Measurements from ENCODE around the gene TCF7L1.

The TCF7L1 gene, protein sequence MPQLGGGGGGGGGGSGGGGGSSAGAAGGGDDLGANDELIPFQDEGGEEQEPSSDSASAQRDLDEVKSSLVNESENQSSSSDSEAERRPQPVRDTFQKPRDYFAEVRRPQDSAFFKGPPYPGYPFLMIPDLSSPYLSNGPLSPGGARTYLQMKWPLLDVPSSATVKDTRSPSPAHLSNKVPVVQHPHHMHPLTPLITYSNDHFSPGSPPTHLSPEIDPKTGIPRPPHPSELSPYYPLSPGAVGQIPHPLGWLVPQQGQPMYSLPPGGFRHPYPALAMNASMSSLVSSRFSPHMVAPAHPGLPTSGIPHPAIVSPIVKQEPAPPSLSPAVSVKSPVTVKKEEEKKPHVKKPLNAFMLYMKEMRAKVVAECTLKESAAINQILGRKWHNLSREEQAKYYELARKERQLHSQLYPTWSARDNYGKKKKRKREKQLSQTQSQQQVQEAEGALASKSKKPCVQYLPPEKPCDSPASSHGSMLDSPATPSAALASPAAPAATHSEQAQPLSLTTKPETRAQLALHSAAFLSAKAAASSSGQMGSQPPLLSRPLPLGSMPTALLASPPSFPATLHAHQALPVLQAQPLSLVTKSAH

DNA sequence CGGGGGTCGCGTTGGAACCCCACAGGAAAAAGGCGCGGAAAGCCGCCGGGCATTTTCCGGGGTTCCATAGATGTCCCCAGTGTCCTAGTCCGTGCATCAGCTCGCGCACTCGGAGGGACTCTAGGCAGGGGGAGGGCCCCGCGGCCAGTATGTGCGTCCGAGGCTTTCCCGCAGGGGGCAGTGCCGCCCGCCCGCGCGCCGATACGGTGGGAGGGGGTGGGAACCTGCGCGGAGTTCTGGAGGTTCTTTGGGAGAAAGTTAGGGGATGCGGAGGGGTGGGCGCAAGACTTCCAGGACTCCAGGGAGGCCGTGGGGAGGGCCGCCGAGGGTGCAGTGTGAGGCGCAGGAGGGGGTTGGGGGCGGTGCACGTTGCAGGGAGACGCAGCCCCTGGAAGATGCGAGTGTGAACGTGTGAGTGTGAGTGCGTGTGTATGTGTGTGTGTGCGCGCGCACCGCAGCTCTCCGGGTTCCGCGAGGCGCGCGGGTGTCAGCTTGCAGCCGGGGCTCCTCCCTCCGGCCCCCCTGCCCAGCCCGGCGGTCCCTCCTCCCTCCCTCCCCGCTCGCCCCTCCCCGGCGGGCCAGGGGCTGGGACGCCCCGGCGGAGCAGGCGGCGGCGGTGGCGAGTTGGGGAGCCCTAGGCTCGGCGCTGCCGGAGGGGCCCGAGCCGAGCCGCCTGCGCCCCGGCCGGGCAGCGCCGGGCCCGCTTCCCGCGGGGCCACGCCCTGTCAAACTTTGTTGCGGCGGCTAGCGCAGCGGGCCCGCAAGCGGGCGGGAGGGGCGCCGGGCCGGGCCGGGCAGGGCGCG is at the start of gene TCF7L1:
Gene TCF7L1, plus strand, starts transcription at position 559 of the 804 bp plus-strand sequence. CDS start 293 bp downstream, outside the sequence.
- in situ Hi-C loops (cut with HindIII; ENCODE audit: low sequenced_read_pairs), result no loop called here
- TF ChIP-seq, protein P1, sequence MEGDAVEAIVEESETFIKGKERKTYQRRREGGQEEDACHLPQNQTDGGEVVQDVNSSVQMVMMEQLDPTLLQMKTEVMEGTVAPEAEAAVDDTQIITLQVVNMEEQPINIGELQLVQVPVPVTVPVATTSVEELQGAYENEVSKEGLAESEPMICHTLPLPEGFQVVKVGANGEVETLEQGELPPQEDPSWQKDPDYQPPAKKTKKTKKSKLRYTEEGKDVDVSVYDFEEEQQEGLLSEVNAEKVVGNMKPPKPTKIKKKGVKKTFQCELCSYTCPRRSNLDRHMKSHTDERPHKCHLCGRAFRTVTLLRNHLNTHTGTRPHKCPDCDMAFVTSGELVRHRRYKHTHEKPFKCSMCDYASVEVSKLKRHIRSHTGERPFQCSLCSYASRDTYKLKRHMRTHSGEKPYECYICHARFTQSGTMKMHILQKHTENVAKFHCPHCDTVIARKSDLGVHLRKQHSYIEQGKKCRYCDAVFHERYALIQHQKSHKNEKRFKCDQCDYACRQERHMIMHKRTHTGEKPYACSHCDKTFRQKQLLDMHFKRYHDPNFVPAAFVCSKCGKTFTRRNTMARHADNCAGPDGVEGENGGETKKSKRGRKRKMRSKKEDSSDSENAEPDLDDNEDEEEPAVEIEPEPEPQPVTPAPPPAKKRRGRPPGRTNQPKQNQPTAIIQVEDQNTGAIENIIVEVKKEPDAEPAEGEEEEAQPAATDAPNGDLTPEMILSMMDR (IDR thresholded peaks at IDR 0.05; ENCODE audit: low read depth, low read length, missing control alignments), result peak; percentile 89
- DNase-seq (ENCODE audit: low read depth), result peak; percentile 57
- peak within 1 kb of the TSS; percentile 68 for H3K4me3 ChIP-seq (ENCODE audit: low read depth, low read length)

DNA sequence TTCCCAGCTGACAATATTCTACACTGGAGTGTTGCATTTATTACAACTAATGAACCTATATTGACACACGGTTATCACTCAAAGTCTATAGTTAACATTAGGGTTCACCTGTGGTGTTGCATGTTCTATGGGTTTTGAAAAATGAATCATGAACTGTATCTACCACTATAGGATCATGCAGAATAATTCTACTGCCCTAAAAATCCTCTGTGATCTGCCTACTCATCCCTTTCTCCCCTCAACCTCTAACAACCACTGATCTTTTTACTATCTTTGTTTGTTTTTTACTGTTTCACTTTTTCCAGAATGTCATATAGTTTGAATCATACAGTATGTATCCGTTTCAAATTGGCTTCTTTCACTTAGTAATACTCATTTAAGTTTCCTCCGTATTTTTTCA is 47.6 kb upstream of the TCF7L1 start:
- no peak overlapping the region for H3K4me3 ChIP-seq (ENCODE audit: low read depth, low read length)
- DNase-seq (ENCODE audit: low read depth), result no peak
- in situ Hi-C loops (cut with HindIII; ENCODE audit: low sequenced_read_pairs), result no loop called here
- TF ChIP-seq, protein P1 (IDR thresholded peaks at IDR 0.05; ENCODE audit: low read depth, low read length, missing control alignments), result no peak

DNA sequence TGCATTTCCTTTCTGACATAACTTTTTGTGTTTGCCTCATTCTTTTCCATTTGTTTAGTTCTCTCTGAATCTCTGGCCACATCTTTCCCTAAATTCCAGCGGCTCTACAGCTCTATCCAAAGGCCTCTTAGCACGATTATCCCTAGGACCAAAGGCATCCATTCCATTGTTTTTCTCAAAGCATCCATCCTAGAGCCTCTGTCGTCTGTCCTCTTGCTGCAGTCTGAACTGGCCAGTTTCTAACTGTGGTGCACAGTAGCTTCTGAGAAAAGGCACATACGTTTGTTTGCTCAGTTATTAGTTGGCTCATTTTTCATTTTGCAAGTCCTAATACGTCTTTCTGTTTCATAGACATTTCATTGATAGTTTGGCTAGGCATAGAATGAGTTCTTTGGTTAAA is 45.7 kb upstream of the TCF7L1 start:
- in situ Hi-C loops (cut with HindIII; ENCODE audit: low sequenced_read_pairs), result no loop called here
- no peak overlapping the region for H3K4me3 ChIP-seq (ENCODE audit: low read depth, low read length)
- TF ChIP-seq, protein P1 (IDR thresholded peaks at IDR 0.05; ENCODE audit: low read depth, low read length, missing control alignments), result no peak
- no peak for DNase-seq (ENCODE audit: low read depth)

DNA sequence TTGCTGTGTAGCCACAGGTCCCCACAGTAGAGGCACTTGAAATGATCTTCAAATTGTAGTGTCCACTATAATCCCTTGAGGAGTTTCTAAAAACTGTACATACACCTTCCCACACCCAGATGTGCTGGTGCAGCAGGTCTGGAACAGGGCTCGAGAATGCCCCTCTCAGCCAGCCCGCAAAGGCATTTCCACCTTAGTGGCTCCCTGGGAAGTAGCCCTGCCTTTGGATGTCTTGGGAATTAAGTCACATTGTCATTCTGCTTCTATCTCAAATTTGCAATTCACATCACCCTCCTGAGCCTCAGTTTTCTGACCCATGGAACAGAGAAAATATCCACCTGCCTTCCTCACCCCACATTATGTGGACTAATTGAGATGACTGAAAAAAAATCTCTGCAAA is 44.3 kb upstream of the TCF7L1 start:
- no peak for DNase-seq (ENCODE audit: low read depth)
- in situ Hi-C loops (cut with HindIII; ENCODE audit: low sequenced_read_pairs), result no loop called here
- TF ChIP-seq, protein P1 (IDR thresholded peaks at IDR 0.05; ENCODE audit: low read depth, low read length, missing control alignments), result no peak
- H3K4me3 ChIP-seq (ENCODE audit: low read depth, low read length), result no peak overlapping the region

DNA sequence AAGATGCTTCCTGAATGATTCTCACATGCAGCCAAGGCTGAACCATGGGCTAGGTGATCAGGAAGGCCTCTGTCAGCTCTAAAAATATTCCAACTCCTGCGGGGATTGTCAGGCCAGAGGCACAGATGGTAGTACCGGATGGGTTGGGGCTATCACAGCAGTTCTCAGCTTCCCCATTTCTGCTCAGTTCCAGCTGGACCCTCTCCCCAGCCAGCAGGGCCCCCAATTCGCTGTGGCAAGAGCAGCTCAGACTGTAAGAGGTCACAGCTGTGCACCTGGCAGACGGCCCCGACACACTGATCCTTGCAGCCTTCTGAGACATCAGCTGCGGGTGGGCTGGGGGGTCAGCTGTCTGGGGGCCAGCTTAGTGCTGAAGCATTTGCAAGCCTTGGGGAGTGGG is 43.6 kb upstream of the TCF7L1 start:
- DNase-seq (ENCODE audit: low read depth), result no peak
- in situ Hi-C loops (cut with HindIII; ENCODE audit: low sequenced_read_pairs), result no loop called here
- TF ChIP-seq, protein P1 (IDR thresholded peaks at IDR 0.05; ENCODE audit: low read depth, low read length, missing control alignments), result no peak
- H3K4me3 ChIP-seq (ENCODE audit: low read depth, low read length), result no peak overlapping the region

DNA sequence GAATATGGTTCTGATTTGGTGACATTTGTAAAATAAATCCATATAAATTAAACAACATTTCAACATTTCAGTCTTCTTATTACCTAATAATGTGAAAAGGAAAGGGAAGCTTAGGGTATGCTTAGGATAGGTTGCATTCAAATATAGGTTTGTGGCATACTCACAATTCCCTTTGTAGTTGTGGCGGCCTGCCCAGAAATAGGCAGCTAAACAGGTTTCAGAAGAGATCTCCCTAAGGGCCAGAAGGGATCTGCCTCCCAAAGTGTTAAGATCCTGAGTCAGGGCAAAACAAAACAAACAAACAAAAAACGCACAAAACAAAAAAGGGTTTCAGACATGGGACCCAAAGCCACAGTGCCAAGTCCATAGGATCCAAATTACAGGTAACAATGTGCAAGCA is 41.4 kb upstream of the TCF7L1 start:
- no peak for DNase-seq (ENCODE audit: low read depth)
- no peak overlapping the region for H3K4me3 ChIP-seq (ENCODE audit: low read depth, low read length)
- TF ChIP-seq, protein P1 (IDR thresholded peaks at IDR 0.05; ENCODE audit: low read depth, low read length, missing control alignments), result no peak
- in situ Hi-C loops (cut with HindIII; ENCODE audit: low sequenced_read_pairs), result loop anchor here (5.0 kb wide), 1 partner anchor 70 kb away; no protein-coding TSS in a partner anchor

Measured in astrocyte of the cerebellum (primary cell).